H9 (cell line): ENCODE results near the gene OTULIN. TPM values are rescaled to one million over a fixed set of nuclear protein-coding genes. Genes with fewer than 3 reads are reported as not detected.

Experiments used
- DNase-seq: peaks from one replicate; pipeline ENCODE4 v3.0.0-alpha.2; 2017
- H2AFZ ChIP-seq: one replicate; pipeline ENCODE4 v1.6.1; 2013; ENCODE audit warnings: mild to moderate bottlenecking, low read length, control low read depth, moderate library complexity
- H2AK5ac ChIP-seq: 2 replicates; pipeline ENCODE4 v1.6.1; 2013; ENCODE audit warnings: low read length, control low read depth, mixed read lengths; ENCODE audit not compliant: insufficient read length
- H2BK120ac ChIP-seq: one replicate; pipeline ENCODE4 v1.6.1; 2013; ENCODE audit warnings: low read depth, mild to moderate bottlenecking, low read length, control low read depth, inconsistent platforms; ENCODE audit not compliant: poor library complexity, severe bottlenecking
- H2BK12ac ChIP-seq: 2 replicates; pipeline ENCODE4 v1.6.1; 2013; ENCODE audit warnings: low read length, control low read depth, mixed read lengths, low read depth; ENCODE audit not compliant: insufficient read length
- H2BK15ac ChIP-seq: 2 replicates; pipeline ENCODE4 v1.6.1; 2013; ENCODE audit warnings: low read depth, low read length, control low read depth
- H2BK20ac ChIP-seq: one replicate; pipeline ENCODE4 v1.6.1; 2013; ENCODE audit warnings: low read depth, mild to moderate bottlenecking, low read length, control low read depth, inconsistent platforms; ENCODE audit not compliant: poor library complexity, severe bottlenecking
- H2BK5ac ChIP-seq: 2 replicates; pipeline ENCODE4 v1.6.1; 2013; ENCODE audit warnings: low read length, control low read depth, mixed read lengths; ENCODE audit not compliant: insufficient read length
- H3K14ac ChIP-seq: 2 replicates; pipeline ENCODE4 v1.6.1; 2013; ENCODE audit warnings: low read length, control low read depth; ENCODE audit not compliant: insufficient read depth
- H3K18ac ChIP-seq: 2 replicates; pipeline ENCODE4 v1.6.1; 2013; ENCODE audit warnings: low read depth, mild to moderate bottlenecking, mixed read lengths, low read length, control low read depth; ENCODE audit not compliant: insufficient read length
- H3K23ac ChIP-seq: 2 replicates; pipeline ENCODE4 v1.6.1; 2013; ENCODE audit warnings: low read length, control low read depth, mixed read lengths, low read depth; ENCODE audit not compliant: insufficient read length
- H3K23me2 ChIP-seq: 2 replicates; pipeline ENCODE4 v1.6.1; 2013; ENCODE audit warnings: low read depth, mild to moderate bottlenecking, mixed read lengths, low read length, control low read depth; ENCODE audit not compliant: insufficient read length, poor library complexity, severe bottlenecking
- H3K27ac ChIP-seq: 2 replicates; pipeline ENCODE4 v1.5.1; 2013; ENCODE audit warnings: low read length, control low read depth, mixed read lengths, low read depth; ENCODE audit not compliant: insufficient read length
- H3K27me3 ChIP-seq: 2 replicates; pipeline ENCODE4 v1.6.1; 2013; ENCODE audit warnings: low read length, control low read depth, inconsistent platforms; ENCODE audit not compliant: insufficient read depth
- H3K4ac ChIP-seq: 2 replicates; pipeline ENCODE4 v1.6.1; 2013; ENCODE audit warnings: low read depth, mild to moderate bottlenecking, control low read depth, inconsistent platforms, low read length, moderate library complexity
- H3K4me1 ChIP-seq: 2 replicates; pipeline ENCODE4 v1.6.1; 2013; ENCODE audit warnings: low read length, control low read depth, inconsistent platforms; ENCODE audit not compliant: insufficient read depth
- H3K4me2 ChIP-seq: 2 replicates; pipeline ENCODE4 v1.6.1; 2013; ENCODE audit warnings: low read length, control low read depth, mixed read lengths; ENCODE audit not compliant: insufficient read length, insufficient read depth
- H3K56ac ChIP-seq: 2 replicates; pipeline ENCODE4 v1.6.1; 2013; ENCODE audit warnings: low read depth, mild to moderate bottlenecking, mixed read lengths, low read length, control low read depth; ENCODE audit not compliant: insufficient read length
- H3K79me1 ChIP-seq: 2 replicates; pipeline ENCODE4 v1.6.1; 2013; ENCODE audit warnings: low read depth, mild to moderate bottlenecking, moderate library complexity, low read length, control low read depth, inconsistent platforms; ENCODE audit not compliant: insufficient read depth, poor library complexity, severe bottlenecking
- H3K79me2 ChIP-seq: 2 replicates; pipeline ENCODE4 v1.6.1; 2013; ENCODE audit warnings: low read length, control low read depth, inconsistent platforms; ENCODE audit not compliant: insufficient read depth
- H3K9ac ChIP-seq: 2 replicates; pipeline ENCODE4 v1.6.1; 2013; ENCODE audit warnings: low read length, control low read depth, mixed read lengths; ENCODE audit not compliant: insufficient read length; ENCODE audit errors: extremely low read depth
- H3K9me3 ChIP-seq: one replicate; pipeline ENCODE4 v1.6.1; 2013; ENCODE audit warnings: low read depth, low read length, inconsistent platforms; ENCODE audit not compliant: control insufficient read depth
- H3T11ph ChIP-seq: one replicate; pipeline ENCODE4 v1.6.1; 2013; ENCODE audit warnings: mild to moderate bottlenecking, low read length, control low read depth, inconsistent platforms
- H4K20me1 ChIP-seq: one replicate; pipeline ENCODE4 v1.6.1; 2013; ENCODE audit not compliant: control insufficient read depth, insufficient read length, insufficient read depth
- H4K5ac ChIP-seq: 2 replicates; pipeline ENCODE4 v1.6.1; 2013; ENCODE audit warnings: low read depth, mild to moderate bottlenecking, mixed read lengths, low read length, control low read depth; ENCODE audit not compliant: insufficient read length
- H4K8ac ChIP-seq: replicated peaks from 2 replicates; pipeline ENCODE4 v1.6.1; 2013; ENCODE audit warnings: low read length, control low read depth, mixed read lengths, low read depth; ENCODE audit not compliant: insufficient read length
- H4K91ac ChIP-seq: 2 replicates; pipeline ENCODE4 v1.6.1; 2013; ENCODE audit warnings: low read depth, mild to moderate bottlenecking, moderate library complexity, mixed read lengths, low read length, control low read depth; ENCODE audit not compliant: insufficient read length
- H3K27ac Mint-ChIP-seq, 3 experiments: 2 replicates in 2 of 3; 3 replicates in 1 of 3; pipeline ENCODE4 v1.8.0; 2020 to 2021; ENCODE audit warnings: mixed read lengths in 3 of 3, mild to moderate bottlenecking in 1 of 3, moderate library complexity in 1 of 3
- H3K27me3 Mint-ChIP-seq: 2 replicates; pipeline ENCODE4 v1.8.0; 2021; ENCODE audit warnings: low read depth, mild to moderate bottlenecking, moderate library complexity, mixed read lengths
- H3K36me3 Mint-ChIP-seq, 3 experiments: 2 replicates in 2 of 3; 3 replicates in 1 of 3; pipeline ENCODE4 v1.8.0; 2020 to 2021; ENCODE audit warnings: low read depth in 3 of 3, mixed read lengths in 3 of 3; ENCODE audit not compliant: insufficient read depth in 1 of 3
- H3K4me1 Mint-ChIP-seq, 2 experiments: 2 replicates each; pipeline ENCODE4 v1.8.0; 2020; ENCODE audit warnings: mixed read lengths in 2 of 2
- H3K4me3 Mint-ChIP-seq, 2 experiments: 2 replicates in 1 of 2; 3 replicates in 1 of 2; pipeline ENCODE4 v1.8.0; 2020 to 2021; ENCODE audit warnings: mild to moderate bottlenecking in 2 of 2, mixed read lengths in 2 of 2, moderate library complexity in 1 of 2
- H3K9me3 Mint-ChIP-seq, 2 experiments: 2 replicates in 1 of 2; 3 replicates in 1 of 2; pipeline ENCODE4 v1.8.0; 2020; ENCODE audit warnings: mild to moderate bottlenecking in 2 of 2, mixed read lengths in 2 of 2, moderate library complexity in 1 of 2
- WGBS: extraction: QIAGEN DNeasy Blood & Tissue Kit; methylation state at CpG from one replicate; pipeline ENCODE4 v1.1.7; 2013; ENCODE audit warnings: missing lambda C conversion rate, low lambda C conversion rate, mixed read lengths; ENCODE audit not compliant: insufficient read length; ENCODE audit errors: extremely low coverage; 5-methylcytosine and 5-hydroxymethylcytosine counted together
- total RNA-seq: library from RNA; stranded (reverse); gene quantifications from 2 replicates; pipeline ENCODE4 v1.2.1, GENCODE V29; 2021
- TF ChIP-seq, protein P1 (sequence below): fragments of 200-600 bp; sonication (generic); conservative IDR thresholded peaks from 3 replicates; pipeline ENCODE4 v1.8.0; 2021; ENCODE audit warnings: antibody characterized with exemption, mild to moderate bottlenecking

OTULIN gene
- total RNA-seq, 1 experiment from 2014 or later = 35.8 TPM

GRCh38 chr5:14644623-14645237 lies 19.8 kb upstream of the OTULIN start:
- Histone ChIP-seq H2BK120ac (no peak overlapping the region), H3K56ac (no peak overlapping the region), H2BK20ac (no peak overlapping the region), H3K27me3 (0 out of 2 replicates have a peak, but pooled peaks cover 2% of the 10 kb centered on the region), H3K79me1 (no peaks in the 10 kb centered on the region), H3K18ac (no peak overlapping the region), H3K27ac (no peak overlapping the region), H3K9me3 (no peaks in the 10 kb centered on the region), H2AK5ac (no peak overlapping the region), H3K4ac (no peak overlapping the region), H4K8ac (no peak overlapping the region), H2AFZ (no peak overlapping the region), H3K23me2 (no peaks in the 10 kb centered on the region), H3K14ac (no peak overlapping the region), H2BK15ac (no peak overlapping the region), H4K20me1 (no peaks in the 10 kb centered on the region), H3K23ac (no peak overlapping the region), H4K91ac (no peak overlapping the region), H2BK5ac (no peak overlapping the region), H3K79me2 (no peaks in the 10 kb centered on the region), H3T11ph (no peak overlapping the region), H3K9ac (no peak overlapping the region), H2BK12ac (no peak overlapping the region), H3K4me2 (no peak overlapping the region), H3K4me1 (no peaks in the 10 kb centered on the region), H4K5ac (no peak overlapping the region)
- no peak for DNase-seq
- Mint-ChIP-seq H3K9me3 (no peaks in the 10 kb centered on the region), H3K4me3 (no peak overlapping the region), H3K36me3 (no peaks in the 10 kb centered on the region), H3K4me1 (peaks cover 9 to 10% of the 10 kb centered on the region in 2 experiments), H3K27me3 (peaks cover 4% of the 10 kb centered on the region; the same call in 1 of the 2 replicates), H3K27ac (no peak overlapping the region)
- no CpG with 5 or more reads among the region's 1 CpG for WGBS
- TF ChIP-seq, protein P1, sequence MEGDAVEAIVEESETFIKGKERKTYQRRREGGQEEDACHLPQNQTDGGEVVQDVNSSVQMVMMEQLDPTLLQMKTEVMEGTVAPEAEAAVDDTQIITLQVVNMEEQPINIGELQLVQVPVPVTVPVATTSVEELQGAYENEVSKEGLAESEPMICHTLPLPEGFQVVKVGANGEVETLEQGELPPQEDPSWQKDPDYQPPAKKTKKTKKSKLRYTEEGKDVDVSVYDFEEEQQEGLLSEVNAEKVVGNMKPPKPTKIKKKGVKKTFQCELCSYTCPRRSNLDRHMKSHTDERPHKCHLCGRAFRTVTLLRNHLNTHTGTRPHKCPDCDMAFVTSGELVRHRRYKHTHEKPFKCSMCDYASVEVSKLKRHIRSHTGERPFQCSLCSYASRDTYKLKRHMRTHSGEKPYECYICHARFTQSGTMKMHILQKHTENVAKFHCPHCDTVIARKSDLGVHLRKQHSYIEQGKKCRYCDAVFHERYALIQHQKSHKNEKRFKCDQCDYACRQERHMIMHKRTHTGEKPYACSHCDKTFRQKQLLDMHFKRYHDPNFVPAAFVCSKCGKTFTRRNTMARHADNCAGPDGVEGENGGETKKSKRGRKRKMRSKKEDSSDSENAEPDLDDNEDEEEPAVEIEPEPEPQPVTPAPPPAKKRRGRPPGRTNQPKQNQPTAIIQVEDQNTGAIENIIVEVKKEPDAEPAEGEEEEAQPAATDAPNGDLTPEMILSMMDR = no peak
